Measurements from ENCODE around the gene TSPAN33. TPM values are rescaled to one million over a fixed set of nuclear protein-coding genes. Genes with fewer than 3 reads are reported as not detected.

The TSPAN33 gene
- total and polyA plus RNA-seq, 9 of the 15 experiments (the other 6 are each of a cell fraction or from before 2014, with no cell fraction given) = 0.03 to 1.5 (median 0.23) TPM; not detected in 2

GRCh38 chr7:129208667-129209066, 64.2 kb downstream of the TSPAN33 start:
- Histone ChIP-seq H2AFZ (ENCODE audit: low read depth, low read length) (no peak overlapping the region), H3K4me1 (replicated peaks in 1 of 2; ENCODE audit: control insufficient read depth in 2 of 2, insufficient read depth in 2 of 2, low read length in 2 of 2) (peaks cover 5 to 9% of the 10 kb centered on the region in 2 experiments; a peak in 3 of 5 replicates), H3K4me2 (ENCODE audit: insufficient read depth, low read length) (no peak overlapping the region), H3K9ac (ENCODE audit: insufficient read depth in 1 of 2, low read depth in 2 of 2, low read length in 2 of 2) (no peak overlapping the region), H3K79me2 (ENCODE audit: control insufficient read depth, insufficient read depth, low read length) (no peaks in the 10 kb centered on the region), H3K36me3 (ENCODE audit: control insufficient read depth, insufficient read depth, low read length) (no peaks in the 10 kb centered on the region), H3K9me1 (ENCODE audit: control insufficient read depth, insufficient read depth, low read length) (no peaks in the 10 kb centered on the region), H3K27ac (ENCODE audit: extremely low read depth, low read depth, low read length) (no peak overlapping the region), H4K20me1 (replicated peaks; ENCODE audit: control insufficient read depth, insufficient read depth, low read length) (peaks cover 15% of the 10 kb centered on the region), H3K4me3 (no peak overlapping the region), H3K9me3 (replicated peaks; ENCODE audit: control insufficient read depth, insufficient read depth, low read depth, low read length) (no peaks in the 10 kb centered on the region), H3K27me3 (ENCODE audit: control insufficient read depth in 2 of 2, insufficient read depth in 2 of 2, low read length in 2 of 2) (peaks cover 61 to 81% of the 10 kb centered on the region in 2 experiments)
- intact Hi-C loops (cut with micrococcal nuclease) = no loop called here
- FAIRE-seq = no peak
- ATAC-seq = peak; percentile 14; the same call in 2 of the 3 replicates
- BruUV-seq (replicated peaks) = no TSS peak
- 4% methylated on average over 9 of the region's 9 CpGs for WGBS (ENCODE audit: insufficient coverage, low coverage, missing lambda C conversion rate)
- in situ Hi-C loops (cut with MboI) = no loop called here
- CTCF ChIA-PET (ENCODE audit: low intra/inter-chr PET ratio) = interaction anchor here (1.3 to 2.4 kb wide), 2 partner anchors 44 to 781 kb away, joined by 4 to 8 read pairs; no protein-coding TSS in a partner anchor
- POLR2A ChIA-PET = interaction anchor here (0.9 kb wide), 1 partner anchor 146 kb away, joined by 3 read pairs; no protein-coding TSS in a partner anchor
- DNase-seq (ENCODE audit: extremely low read depth in 1 of 4, low spot score in 3 of 4) = peak in 2 of 4 experiments; percentile 16 to 27
- TF ChIP-seq CTCF (IDR thresholded peaks at IDR 0.05 in 2 of 3, conservative IDR thresholded peaks at IDR 0.05 in 1 of 3; ENCODE audit: insufficient read depth in 2 of 3, low read depth in 1 of 3, low read length in 3 of 3) (peak in 1 of 3 experiments; percentile 30; a peak in 3 of 6 replicates), SMAD3 (CRISPR knock-in tag; conservative IDR thresholded peaks at IDR 0.05) (no peak)

Data from K562 (cell line).